ENCODE results near the gene ENPP3. TPM values are rescaled to one million over a fixed set of nuclear protein-coding genes. Genes with fewer than 3 reads are reported as not detected.

Gene ENPP3
- total RNA-seq, 2 experiments from 2014 or later: 0.93 to 1.4 TPM

GRCh38 chr6:131629651-131630050 is 7.5 kb upstream of the ENPP3 start:
- CTCF ChIA-PET: interaction anchor here (2.3 to 3.0 kb wide), 2 partner anchors 10 to 447 kb away, joined by 12 to 13 read pairs; no protein-coding TSS in a partner anchor
- H3K27me3 Mint-ChIP-seq: no peaks in the 10 kb centered on the region
- no peaks in the 10 kb centered on the region for H3K9me3 Mint-ChIP-seq (ENCODE audit: low read depth)
- peaks cover 3% of the 10 kb centered on the region for H3K36me3 Mint-ChIP-seq
- no peak overlapping the region for H3K27ac Mint-ChIP-seq
- no peak for DNase-seq
- ATAC-seq: no peak
- no peak overlapping the region for H3K4me3 Mint-ChIP-seq
- H3K4me1 Mint-ChIP-seq: peaks cover 21% of the 10 kb centered on the region

- Mint-ChIP-seq H3K4me1 (peaks cover 17% of the 10 kb centered on the region), H3K27ac (no peak overlapping the region), H3K36me3 (no peaks in the 10 kb centered on the region), H3K27me3 (no peaks in the 10 kb centered on the region), H3K4me3 (no peak overlapping the region), H3K9me3 (ENCODE audit: low read depth) (no peaks in the 10 kb centered on the region)
- CTCF ChIA-PET: no interaction called here
- no peak for DNase-seq
- no peak for ATAC-seq
Measured at GRCh38 chr6:131631625-131632289, 5.3 kb upstream of the ENPP3 start.

GRCh38 chr6:131635384-131636340 is 1.4 kb upstream of the ENPP3 start:
- Mint-ChIP-seq H3K4me3 (no peak overlapping the region), H3K9me3 (ENCODE audit: low read depth) (no peaks in the 10 kb centered on the region), H3K36me3 (peaks cover 3% of the 10 kb centered on the region), H3K4me1 (peaks cover 4% of the 10 kb centered on the region), H3K27me3 (no peaks in the 10 kb centered on the region), H3K27ac (no peak overlapping the region)
- ATAC-seq (no peak), DNase-seq (no peak)
- CTCF ChIA-PET: interaction anchor here (1.3 kb wide), 1 partner anchor 7 kb away, joined by 8 read pairs; the partner anchor contains the start of gene MED23

GRCh38 chr6:131638013-131638412 is 911 bp downstream of the ENPP3 start:
- no peaks in the 10 kb centered on the region for H3K27me3 Mint-ChIP-seq
- no peak for ATAC-seq
- CTCF ChIA-PET: interaction anchor here (1.0 kb wide), 1 partner anchor 10 kb away, joined by 4 read pairs; no protein-coding TSS in a partner anchor
- DNase-seq: no peak
- peaks cover 4% of the 10 kb centered on the region for H3K4me1 Mint-ChIP-seq
- H3K36me3 Mint-ChIP-seq: peaks cover 4% of the 10 kb centered on the region
- H3K27ac Mint-ChIP-seq: no peak overlapping the region
- no peaks in the 10 kb centered on the region for H3K9me3 Mint-ChIP-seq (ENCODE audit: low read depth)
- H3K4me3 Mint-ChIP-seq: no peak overlapping the region

- peaks cover 4% of the 10 kb centered on the region for H3K36me3 Mint-ChIP-seq
- H3K4me1 Mint-ChIP-seq: peaks cover 4% of the 10 kb centered on the region
- H3K4me3 Mint-ChIP-seq: no peak overlapping the region
- ATAC-seq (peak; percentile 30), DNase-seq (no peak)
- CTCF ChIA-PET: interaction anchor here (1.2 to 2.3 kb wide), 3 partner anchors 12 to 55 kb away, joined by 3 to 13 read pairs (median 3); partner anchors contain the start of gene MED23
- H3K27me3 Mint-ChIP-seq: no peaks in the 10 kb centered on the region
- no peaks in the 10 kb centered on the region for H3K9me3 Mint-ChIP-seq (ENCODE audit: low read depth)
- H3K27ac Mint-ChIP-seq: peak overlapping the region; percentile 31
Measured at GRCh38 chr6:131640100-131640499, 3.0 kb downstream of the ENPP3 start.

GRCh38 chr6:131640576-131640975 is 3.5 kb downstream of the ENPP3 start:
- H3K4me1 Mint-ChIP-seq: peaks cover 4% of the 10 kb centered on the region
- no peak for ATAC-seq
- H3K4me3 Mint-ChIP-seq: no peak overlapping the region
- DNase-seq: no peak
- H3K36me3 Mint-ChIP-seq: peaks cover 4% of the 10 kb centered on the region
- no peaks in the 10 kb centered on the region for H3K27me3 Mint-ChIP-seq
- CTCF ChIA-PET: interaction anchor here (1.3 to 2.3 kb wide), 2 partner anchors 12 to 55 kb away, joined by 3 to 13 read pairs; partner anchors contain the start of gene MED23
- H3K27ac Mint-ChIP-seq: no peak overlapping the region
- no peaks in the 10 kb centered on the region for H3K9me3 Mint-ChIP-seq (ENCODE audit: low read depth)

GRCh38 chr6:131641554-131641953 is 4.5 kb downstream of the ENPP3 start:
- CTCF ChIA-PET: no interaction called here
- no peaks in the 10 kb centered on the region for H3K27me3 Mint-ChIP-seq
- no peaks in the 10 kb centered on the region for H3K9me3 Mint-ChIP-seq (ENCODE audit: low read depth)
- DNase-seq (no peak), ATAC-seq (no peak)
- no peak overlapping the region for H3K27ac Mint-ChIP-seq
- no peak overlapping the region for H3K4me3 Mint-ChIP-seq
- H3K36me3 Mint-ChIP-seq: peaks cover 4% of the 10 kb centered on the region
- H3K4me1 Mint-ChIP-seq: peaks cover 4% of the 10 kb centered on the region

GRCh38 chr6:131642565-131642964 is 5.5 kb downstream of the ENPP3 start:
- Mint-ChIP-seq H3K9me3 (ENCODE audit: low read depth) (no peaks in the 10 kb centered on the region), H3K36me3 (peaks cover 4% of the 10 kb centered on the region), H3K4me3 (no peak overlapping the region), H3K27me3 (no peaks in the 10 kb centered on the region), H3K4me1 (peaks cover 4% of the 10 kb centered on the region), H3K27ac (no peak overlapping the region)
- no peak for DNase-seq
- ATAC-seq: no peak
- CTCF ChIA-PET: interaction anchor here (1.1 kb wide), 1 partner anchor 14 kb away, joined by 4 read pairs; the partner anchor contains the start of gene MED23

GRCh38 chr6:131642987-131643611 is 6.0 kb downstream of the ENPP3 start:
- no peak overlapping the region for H3K4me3 Mint-ChIP-seq
- H3K27ac Mint-ChIP-seq: no peak overlapping the region
- H3K27me3 Mint-ChIP-seq: no peaks in the 10 kb centered on the region
- peaks cover 2% of the 10 kb centered on the region for H3K36me3 Mint-ChIP-seq
- H3K9me3 Mint-ChIP-seq (ENCODE audit: low read depth): no peaks in the 10 kb centered on the region
- CTCF ChIA-PET: interaction anchor here (1.1 kb wide), 1 partner anchor 15 kb away, joined by 4 read pairs; the partner anchor contains the start of gene MED23
- ATAC-seq (no peak), DNase-seq (no peak)
- peaks cover 4% of the 10 kb centered on the region for H3K4me1 Mint-ChIP-seq

GRCh38 chr6:131643855-131644460 is 6.9 kb downstream of the ENPP3 start:
- Mint-ChIP-seq H3K27me3 (no peaks in the 10 kb centered on the region), H3K4me1 (peaks cover 4% of the 10 kb centered on the region), H3K36me3 (peaks cover 2% of the 10 kb centered on the region), H3K27ac (no peak overlapping the region), H3K9me3 (ENCODE audit: low read depth) (no peaks in the 10 kb centered on the region), H3K4me3 (no peak overlapping the region)
- DNase-seq: no peak
- no peak for ATAC-seq
- CTCF ChIA-PET: no interaction called here

- no peaks in the 10 kb centered on the region for H3K9me3 Mint-ChIP-seq (ENCODE audit: low read depth)
- CTCF ChIA-PET: no interaction called here
- H3K4me3 Mint-ChIP-seq: no peak overlapping the region
- no peak overlapping the region for H3K27ac Mint-ChIP-seq
- H3K27me3 Mint-ChIP-seq: no peaks in the 10 kb centered on the region
- peaks cover 2% of the 10 kb centered on the region for H3K36me3 Mint-ChIP-seq
- no peak for DNase-seq
- peaks cover 4% of the 10 kb centered on the region for H3K4me1 Mint-ChIP-seq
- ATAC-seq: no peak
Measured at GRCh38 chr6:131644921-131645320, 7.8 kb downstream of the ENPP3 start.

GRCh38 chr6:131645846-131646245 is 8.7 kb downstream of the ENPP3 start:
- no peak overlapping the region for H3K27ac Mint-ChIP-seq
- CTCF ChIA-PET: no interaction called here
- H3K27me3 Mint-ChIP-seq: no peaks in the 10 kb centered on the region
- DNase-seq: no peak
- H3K9me3 Mint-ChIP-seq (ENCODE audit: low read depth): no peaks in the 10 kb centered on the region
- peaks cover 2% of the 10 kb centered on the region for H3K36me3 Mint-ChIP-seq
- no peak for ATAC-seq
- no peak overlapping the region for H3K4me3 Mint-ChIP-seq
- no peaks in the 10 kb centered on the region for H3K4me1 Mint-ChIP-seq

GRCh38 chr6:131646249-131646670 is 9.2 kb downstream of the ENPP3 start:
- no peaks in the 10 kb centered on the region for H3K9me3 Mint-ChIP-seq (ENCODE audit: low read depth)
- ATAC-seq (no peak), DNase-seq (no peak)
- no peaks in the 10 kb centered on the region for H3K27me3 Mint-ChIP-seq
- CTCF ChIA-PET: interaction anchor here (0.7 kb wide), 1 partner anchor 594 kb away, joined by 3 read pairs; no protein-coding TSS in a partner anchor
- peaks cover 2% of the 10 kb centered on the region for H3K36me3 Mint-ChIP-seq
- no peak overlapping the region for H3K27ac Mint-ChIP-seq
- H3K4me1 Mint-ChIP-seq: no peaks in the 10 kb centered on the region
- H3K4me3 Mint-ChIP-seq: no peak overlapping the region
